ENCODE results near the gene ANO5. TPM values are rescaled to one million over a fixed set of nuclear protein-coding genes. Genes with fewer than 3 reads are reported as not detected.

ANO5 gene
- total and polyA plus RNA-seq, 2 of the 8 experiments (the other 6 are each of a cell fraction or from before 2014, with no cell fraction given), result 2.6 to 5.0 TPM

GRCh38 chr11:22249871-22250270, 57.0 kb downstream of the ANO5 start:
- 88% methylated on average over 1 of the region's 1 CpG; no CpG with 5 or more reads in 1 of the 2 experiments for WGBS, 2 experiments (ENCODE audit: extremely low coverage in 1 of 2, insufficient coverage in 1 of 2, insufficient read length in 1 of 2, insufficient replicate concordance in 2 of 2, low coverage in 1 of 2, low lambda C conversion rate in 2 of 2, missing lambda C conversion rate in 1 of 2)
- TF ChIP-seq BRCA1 (IDR thresholded peaks at IDR 0.05; ENCODE audit: low read depth, low read length), result no peak
- no peak for TF ChIP-seq CHD2 (IDR thresholded peaks at IDR 0.05; ENCODE audit: low read length)
- TF ChIP-seq SUZ12 (IDR thresholded peaks at IDR 0.05; ENCODE audit: low read length), result no peak
- no peak for TF ChIP-seq SAP30 (IDR thresholded peaks at IDR 0.05; ENCODE audit: insufficient read depth, insufficient replicate concordance, low read length)
- TF ChIP-seq NRF1 (IDR thresholded peaks at IDR 0.05; ENCODE audit: low read depth, low read length), result no peak
- TF ChIP-seq SIX5 (IDR thresholded peaks at IDR 0.05; ENCODE audit: low read depth, low read length), result no peak
- no peak for TF ChIP-seq CBX8 (IDR thresholded peaks at IDR 0.05; ENCODE audit: borderline replicate concordance, low read depth, low read length)
- TF ChIP-seq RBBP5 (IDR thresholded peaks at IDR 0.05; ENCODE audit: borderline replicate concordance, low read depth, low read length), result no peak
- TF ChIP-seq BACH1 (IDR thresholded peaks at IDR 0.05; ENCODE audit: low read length), result no peak
- TF ChIP-seq SRF (IDR thresholded peaks at IDR 0.05; ENCODE audit: low read depth, low read length), result no peak
- TF ChIP-seq CHD1 (IDR thresholded peaks at IDR 0.05; ENCODE audit: low read depth, low read length), result no peak
- TF ChIP-seq GABPA (IDR thresholded peaks at IDR 0.05; ENCODE audit: borderline replicate concordance, insufficient read depth, low read length), result no peak
- TF ChIP-seq NANOG (IDR thresholded peaks at IDR 0.05; ENCODE audit: insufficient read depth, low read depth, low read length, poor library complexity, severe bottlenecking), result no peak
- TF ChIP-seq GTF2F1 (IDR thresholded peaks at IDR 0.05; ENCODE audit: borderline replicate concordance, low read depth, low read length), result no peak
- TF ChIP-seq SP1 (IDR thresholded peaks at IDR 0.05; ENCODE audit: low read depth, low read length), result no peak
- no peak for TF ChIP-seq CBX5 (IDR thresholded peaks at IDR 0.05; ENCODE audit: low read depth, low read length)

More at GRCh38 chr11:22249871-22250270, 57.0 kb downstream of the ANO5 start:
- Histone ChIP-seq H3K18ac (ENCODE audit: extremely low read depth, low read length) (no peak overlapping the region), H3K4me3 (ENCODE audit: extremely low read depth in 1 of 4, insufficient read depth in 2 of 4, low read depth in 3 of 4, low read length in 4 of 4) (no peak overlapping the region), H2BK20ac (ENCODE audit: low read length) (no peak overlapping the region), H4K8ac (ENCODE audit: extremely low read depth, insufficient read depth, low read length) (no peak overlapping the region), H3K56ac (replicated peaks; ENCODE audit: insufficient read length, low read depth, low read length) (no peak overlapping the region), H4K20me1 (replicated peaks in 1 of 2; ENCODE audit: control insufficient read depth in 1 of 2, insufficient read depth in 2 of 2, low read length in 2 of 2) (no peaks in the 10 kb centered on the region), H2AK5ac (ENCODE audit: low read depth, low read length) (no peak overlapping the region), H3K79me2 (ENCODE audit: control insufficient read depth in 1 of 2, insufficient read depth in 2 of 2, low read length in 2 of 2) (no peaks in the 10 kb centered on the region), H3K4me1 (replicated peaks in 1 of 4; ENCODE audit: control insufficient read depth in 3 of 4, insufficient read depth in 4 of 4, low read length in 3 of 4) (no peaks in the 10 kb centered on the region), H3K9ac (replicated peaks in 1 of 4; ENCODE audit: extremely low read depth in 1 of 4, low read depth in 3 of 4, low read length in 3 of 4) (no peak overlapping the region), H3K23ac (ENCODE audit: insufficient read length) (no peak overlapping the region), H4K5ac (ENCODE audit: insufficient read length, low read depth, low read length) (no peak overlapping the region), H3K27ac (ENCODE audit: low read depth, low read length) (no peak overlapping the region), H3K79me1 (ENCODE audit: low read depth, low read length) (no peaks in the 10 kb centered on the region), H2BK5ac (ENCODE audit: low read depth, low read length) (no peak overlapping the region), H2AFZ (ENCODE audit: low read length) (no peak overlapping the region), H4K91ac (replicated peaks; ENCODE audit: insufficient read length, low read length) (no peak overlapping the region), H3K23me2 (ENCODE audit: low read depth, low read length) (no peaks in the 10 kb centered on the region), H3K14ac (ENCODE audit: insufficient read length) (no peak overlapping the region), H3K36me3 (ENCODE audit: control insufficient read depth in 2 of 4, insufficient read depth in 4 of 4, low read length in 3 of 4) (no peaks in the 10 kb centered on the region), H2BK15ac (ENCODE audit: low read length) (no peak overlapping the region), H2BK12ac (ENCODE audit: low read depth, low read length) (no peak overlapping the region), H3K9me3 (ENCODE audit: insufficient read depth in 2 of 2, low read depth in 1 of 2, low read length in 1 of 2) (no peaks in the 10 kb centered on the region), H3K4me2 (ENCODE audit: insufficient read depth in 1 of 2, low read depth in 2 of 2, low read length in 2 of 2) (no peak overlapping the region), H3K4ac (replicated peaks; ENCODE audit: insufficient read length, low read depth, low read length) (no peak overlapping the region), H2BK120ac (replicated peaks; ENCODE audit: low read depth, low read length) (no peak overlapping the region), H3K27me3 (replicated peaks in 1 of 4; ENCODE audit: control insufficient read depth in 3 of 4, extremely low read depth in 1 of 4, insufficient read depth in 3 of 4, low read length in 3 of 4) (no peaks in the 10 kb centered on the region)
- ChIA-PET POLR2A (ENCODE audit: partially characterized antibody) (no interaction called here), CTCF (ENCODE audit: partially characterized antibody) (interaction anchor here (1.1 kb wide), 2 partner anchors 11 to 15 kb away, joined by 3 to 4 read pairs; no protein-coding TSS in a partner anchor)
- FAIRE-seq (no peak), DNase-seq (ENCODE audit: low read depth in 1 of 2, low spot score in 2 of 2) (no peak)

All from H1 (cell line).